Psoas muscle (tissue), 8 donors: ENCODE measurements around the gene CCDC124. TPM values are rescaled to one million over a fixed set of nuclear protein-coding genes. Genes with fewer than 3 reads are reported as not detected.
"Not testable (repeated sequence)": the region's sequence is repeated elsewhere in the genome, so short reads cannot be mapped to it uniquely, and the experiment has no call there.

Experiments used
- ATAC-seq, 4 donors: fragments of 200-7000 bp; cut with Tn5 transposase; one replicate each; pipeline ENCODE4 v1.9.1; 2020; ENCODE audit warnings: moderate library complexity in 3 of 4, mild to moderate bottlenecking in 2 of 4
- DNase-seq, 2 donors: peaks; one replicate each; pipeline ENCODE4 v3.0.0-alpha.2; 2020
- H3K27ac ChIP-seq: fragments of 200-600 bp; one replicate; pipeline ENCODE4 v1.8.0; 2022
- H3K27me3 ChIP-seq, 3 donors: fragments of 200-600 bp in 1 of 3; one replicate each; pipeline versions ENCODE4 v1.6.1 to v1.8.0; 2013 to 2022; ENCODE audit warnings: low read length in 2 of 3, mild to moderate bottlenecking in 2 of 3, moderate library complexity in 1 of 3; ENCODE audit not compliant: insufficient read depth in 3 of 3
- H3K36me3 ChIP-seq, 2 donors: fragments of 200-600 bp in 1 of 2; one replicate each; pipeline versions ENCODE4 v1.6.1 to v1.8.0; 2013 to 2022; ENCODE audit warnings: low read depth in 1 of 2, mild to moderate bottlenecking in 1 of 2, moderate library complexity in 1 of 2; ENCODE audit not compliant: insufficient read depth in 1 of 2
- H3K4me1 ChIP-seq: fragments of 200-600 bp; one replicate; pipeline ENCODE4 v1.8.0; 2022
- H3K4me3 ChIP-seq: fragments of 200-600 bp; one replicate; pipeline ENCODE4 v1.8.0; 2022; ENCODE audit warnings: mild to moderate bottlenecking
- H3K9me3 ChIP-seq: fragments of 200-600 bp; one replicate; pipeline ENCODE4 v1.8.0; 2022
- WGBS, 3 donors: extraction: QIAGEN DNeasy Blood & Tissue Kit; methylation state at CpG; one replicate each; pipeline versions ENCODE4 v1.1.6 to v1.1.7; 2013; 5-methylcytosine and 5-hydroxymethylcytosine counted together
- intact Hi-C, 2 donors: fragments of 100-400 bp; cut with DNase I; formaldehyde crosslinking; loops; one replicate each; pipeline versions ENCODE4 v1.11.0 to v1.14.2; 2022
- long read RNA-seq, 2 donors: library from polyadenylated mRNA; unstranded; transcript quantifications; one replicate each; pipeline ENCODE4 v2.0.0, GENCODE V29; 2021
- polyA plus RNA-seq, 3 donors: library from polyadenylated mRNA; stranded (reverse); fragments of 200-250 nt; gene quantifications; one replicate each; pipeline ENCODE4 v1.2.3, GENCODE V29; 2013
- total RNA-seq, 4 donors: library from RNA; stranded (reverse); fragmentation: NEBNext Ultra II Directional in 2 of 4; extraction: Animal tissue kit (Norgen Biotek cat#: 25700) in 2 of 4; gene quantifications; one replicate each; pipeline versions ENCODE4 v1.2.1 to v1.2.4, GENCODE V29; 2021 to 2023
- TF ChIP-seq, protein P1 (sequence below): fragments of 200-600 bp; IDR thresholded peaks from one replicate; pipeline ENCODE4 v1.8.0; 2022; ENCODE audit warnings: antibody characterized with exemption
- donor health status: healthy with polysubstance abuse.
- donor health status: DM: no; HTN: no; CAD: no; lungs with moderate emphysema.
- donor health status: Bipolar disorder and iron deficiency.
- donor health status: healthy.
- donor health status: DM: yes; HTN: yes; CAD: no.
- donor health status: DM: no; HTN: no; CAD: no.
- donor health status: DM: no; HTN: no; CAD: no.
- donor health status: DM: yes; HTN: yes; CAD: no.

Gene CCDC124, protein sequence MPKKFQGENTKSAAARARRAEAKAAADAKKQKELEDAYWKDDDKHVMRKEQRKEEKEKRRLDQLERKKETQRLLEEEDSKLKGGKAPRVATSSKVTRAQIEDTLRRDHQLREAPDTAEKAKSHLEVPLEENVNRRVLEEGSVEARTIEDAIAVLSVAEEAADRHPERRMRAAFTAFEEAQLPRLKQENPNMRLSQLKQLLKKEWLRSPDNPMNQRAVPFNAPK
- total RNA-seq = 100 to 1,000 TPM in 2 of 4 donors, 10 to 100 TPM in 2; 92.1 to 122 (median 99.6) TPM
- 100 to 1,000 TPM; 167 to 266 (median 176) TPM for polyA plus RNA-seq
- long read RNA-seq, donor 1, transcript CCDC124-201 (5 exons, 938 nt) = major isoform, 73 of 90 reads
- long read RNA-seq, donor 1, partial matches to known transcripts = 17 of 90 reads
- long read RNA-seq, donor 1, other reads (novel, unspliced or antisense) = 0 of 90 reads
- long read RNA-seq, donor 2, transcript CCDC124-201 (5 exons, 938 nt) = major isoform, 62 of 80 reads
- long read RNA-seq, donor 2, partial matches to known transcripts = 16 of 80 reads
- long read RNA-seq, donor 2, other reads (novel, unspliced or antisense) = 2 of 80 reads

DNA sequence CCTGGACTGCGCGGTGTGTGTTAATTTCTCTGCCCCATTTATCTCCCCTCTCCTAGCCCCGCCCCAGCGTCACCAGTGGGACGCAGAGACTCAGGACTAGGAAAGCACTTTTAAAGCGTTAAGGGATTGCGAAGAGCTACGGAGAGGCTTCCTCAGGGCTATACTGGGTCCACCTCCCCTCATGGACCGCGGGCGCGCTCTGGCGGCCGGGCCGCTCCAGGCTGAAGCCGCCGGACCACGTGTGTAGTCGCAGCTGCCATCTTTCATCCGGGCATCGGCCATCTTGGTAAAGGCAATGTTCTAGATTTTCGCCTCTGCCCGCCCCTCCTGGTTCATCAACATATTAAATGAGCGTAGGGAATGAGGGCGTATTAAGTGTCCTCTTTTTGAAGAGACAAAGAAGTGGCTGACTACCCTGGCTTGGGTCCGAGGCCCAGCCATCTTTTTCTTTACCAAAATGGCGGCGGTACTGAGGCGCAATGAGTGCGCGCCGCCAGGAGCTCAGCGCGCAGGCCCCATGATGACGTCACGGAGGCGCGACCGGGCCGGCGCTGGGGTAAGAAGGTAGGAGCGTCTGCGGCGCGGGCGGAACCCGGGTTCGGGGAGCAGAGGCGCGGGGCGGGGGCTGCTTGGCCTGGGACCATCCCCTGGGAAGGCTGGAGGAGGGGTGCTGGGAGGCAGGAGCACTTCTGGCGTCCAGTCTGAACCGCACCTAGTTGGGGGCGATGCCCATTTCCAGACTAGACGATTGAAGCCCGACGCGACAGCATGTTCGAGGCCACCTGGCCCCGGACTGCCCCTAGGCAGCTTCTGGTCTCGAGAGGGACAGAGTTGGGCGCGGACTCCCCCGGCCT, at the start of gene CCDC124:
Gene CCDC124, plus strand, starts transcription at position 531 of the 854 bp plus-strand sequence. CDS start 3,406 bp downstream, outside the sequence.
- TF ChIP-seq, protein P1, sequence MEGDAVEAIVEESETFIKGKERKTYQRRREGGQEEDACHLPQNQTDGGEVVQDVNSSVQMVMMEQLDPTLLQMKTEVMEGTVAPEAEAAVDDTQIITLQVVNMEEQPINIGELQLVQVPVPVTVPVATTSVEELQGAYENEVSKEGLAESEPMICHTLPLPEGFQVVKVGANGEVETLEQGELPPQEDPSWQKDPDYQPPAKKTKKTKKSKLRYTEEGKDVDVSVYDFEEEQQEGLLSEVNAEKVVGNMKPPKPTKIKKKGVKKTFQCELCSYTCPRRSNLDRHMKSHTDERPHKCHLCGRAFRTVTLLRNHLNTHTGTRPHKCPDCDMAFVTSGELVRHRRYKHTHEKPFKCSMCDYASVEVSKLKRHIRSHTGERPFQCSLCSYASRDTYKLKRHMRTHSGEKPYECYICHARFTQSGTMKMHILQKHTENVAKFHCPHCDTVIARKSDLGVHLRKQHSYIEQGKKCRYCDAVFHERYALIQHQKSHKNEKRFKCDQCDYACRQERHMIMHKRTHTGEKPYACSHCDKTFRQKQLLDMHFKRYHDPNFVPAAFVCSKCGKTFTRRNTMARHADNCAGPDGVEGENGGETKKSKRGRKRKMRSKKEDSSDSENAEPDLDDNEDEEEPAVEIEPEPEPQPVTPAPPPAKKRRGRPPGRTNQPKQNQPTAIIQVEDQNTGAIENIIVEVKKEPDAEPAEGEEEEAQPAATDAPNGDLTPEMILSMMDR = peak; percentile 86
- peak; percentile 97 to 98 (median 97) for ATAC-seq
- intact Hi-C loops = loop anchor here (1.0 to 2.0 kb wide), 3 partner anchors 64 to 74 kb away; partner anchors contain the start of gene RPL18A (in 2 of the 2)
- Histone ChIP-seq H3K4me1 (peaks cover 12% of the 10 kb centered on the region), H3K4me3 (peak within 1 kb of the TSS; percentile 81), H3K36me3 (peaks cover 0 to 15% of the 10 kb centered on the region in 2 donors), H3K9me3 (no peaks in the 10 kb centered on the region), H3K27ac (peak within 1 kb of the TSS; percentile 88), H3K27me3 (no peaks in the 10 kb centered on the region)
- 0 to 1% (median 0%) methylated on average over 60 to 64 of the region's 64 CpGs for WGBS, 3 donors
- DNase-seq = peak; percentile 93 to 95

DNA sequence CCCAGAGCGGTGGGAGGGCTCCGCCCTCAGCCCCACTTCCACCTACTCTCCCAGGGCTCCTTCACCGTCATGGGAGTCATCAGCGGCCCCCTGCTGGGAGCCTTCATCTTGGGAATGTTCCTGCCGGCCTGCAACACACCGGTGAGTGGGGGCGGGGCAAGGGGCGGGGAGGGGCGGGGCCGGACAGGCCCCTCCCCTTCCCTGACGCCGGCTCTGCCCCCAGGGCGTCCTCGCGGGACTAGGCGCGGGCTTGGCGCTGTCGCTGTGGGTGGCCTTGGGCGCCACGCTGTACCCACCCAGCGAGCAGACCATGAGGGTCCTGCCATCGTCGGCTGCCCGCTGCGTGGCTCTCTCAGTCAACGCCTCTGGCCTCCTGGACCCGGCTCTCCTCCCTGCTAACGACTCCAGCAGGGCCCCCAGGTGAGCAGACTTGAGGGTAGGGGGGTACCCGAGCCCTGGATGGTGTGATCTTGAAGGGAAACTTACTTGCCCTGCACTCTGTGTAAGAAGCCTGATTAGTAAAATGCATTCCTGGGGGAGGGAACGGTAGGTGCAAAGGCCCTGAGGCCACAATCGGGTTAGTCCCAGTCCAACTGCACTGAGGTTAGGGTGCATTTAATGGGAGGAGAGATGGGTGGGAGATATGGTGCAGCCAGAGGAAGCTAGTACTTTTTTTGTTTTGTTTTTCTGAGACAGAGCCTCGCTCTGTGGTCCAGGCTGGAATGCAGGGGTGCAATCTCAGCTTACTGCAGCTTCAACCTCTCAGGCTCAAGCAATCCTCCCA, 49.0 kb upstream of the CCDC124 start:
- ATAC-seq (no peak), DNase-seq (no peak)
- Histone ChIP-seq H3K4me1 (no peaks in the 10 kb centered on the region), H3K36me3 (no peaks in the 10 kb centered on the region), H3K27me3 (no peaks in the 10 kb centered on the region), H3K9me3 (no peaks in the 10 kb centered on the region), H3K4me3 (no peak overlapping the region), H3K27ac (no peak overlapping the region)
- TF ChIP-seq, protein P1 = no peak
- intact Hi-C loops = no loop called here
- 66 to 71% (median 67%) methylated on average over 25 to 33 of the region's 33 CpGs for WGBS, 3 donors

DNA sequence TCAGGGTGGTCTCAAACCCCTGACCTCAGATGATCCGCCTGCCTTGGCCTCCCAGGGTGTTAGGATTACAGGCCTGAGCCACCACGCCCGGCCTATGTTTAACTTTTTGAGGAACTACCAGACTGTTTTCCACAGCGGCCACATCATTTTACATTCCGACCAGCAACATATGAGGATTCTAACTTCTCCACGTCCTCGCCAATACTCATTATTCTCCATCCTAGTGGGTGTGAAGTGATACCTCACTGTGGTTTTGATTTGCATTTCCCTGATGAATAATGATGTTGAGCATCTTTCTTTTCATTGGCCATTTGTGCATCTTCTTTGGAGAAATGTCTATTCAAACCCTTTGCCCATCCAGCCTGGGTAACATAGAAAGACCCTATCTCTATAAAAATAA, 46.3 kb upstream of the CCDC124 start:
- H3K4me3 ChIP-seq = no peak overlapping the region
- H3K36me3 ChIP-seq = no peaks in the 10 kb centered on the region
- no peaks in the 10 kb centered on the region for H3K4me1 ChIP-seq
- peaks cover 0 to 9% (median 3%) of the 10 kb centered on the region in 3 donors for H3K27me3 ChIP-seq
- ATAC-seq (no peak), DNase-seq (no peak)
- intact Hi-C loops = no loop called here
- H3K27ac ChIP-seq = no peak overlapping the region
- WGBS, 3 donors = 75 to 77% (median 75%) methylated on average over 7 of the region's 7 CpGs
- TF ChIP-seq, protein P1 = no peak
- H3K9me3 ChIP-seq = no peaks in the 10 kb centered on the region

GRCh38 chr19:17887221-17887620, 45.6 kb upstream of the CCDC124 start:
- H3K4me1 ChIP-seq, H3K4me3 ChIP-seq, H3K9me3 ChIP-seq, DNase-seq, ATAC-seq, intact Hi-C loops, H3K27ac ChIP-seq, H3K36me3 ChIP-seq: not testable (repeated sequence)
- WGBS, 3 donors = 72 to 74% (median 74%) methylated on average over 4 of the region's 4 CpGs
- H3K27me3 ChIP-seq = peaks cover 0 to 15% (median 3%) of the 10 kb centered on the region in 3 donors
